Ishikawa (cell line): Measurements from ENCODE around the gene OR4C6.

Experiments used
- CEBPB ChIP-seq: IDR thresholded peaks from 2 replicates; pipeline ENCODE4 v1.6.1; 2012
- EGR1 ChIP-seq: IDR thresholded peaks from 2 replicates; pipeline ENCODE4 v1.6.1; 2012
- EP300 ChIP-seq: IDR thresholded peaks from 2 replicates; pipeline ENCODE4 v1.6.1; 2012; ENCODE audit warnings: borderline replicate concordance
- RAD21 ChIP-seq: IDR thresholded peaks from 2 replicates; pipeline ENCODE4 v1.6.1; 2012; ENCODE audit warnings: low read depth
- TAF1 ChIP-seq: IDR thresholded peaks from 2 replicates; pipeline ENCODE4 v1.6.1; 2012; ENCODE audit warnings: low read depth, mild to moderate bottlenecking
- TCF12 ChIP-seq: IDR thresholded peaks from 2 replicates; pipeline ENCODE4 v1.6.1; 2012; ENCODE audit warnings: low read depth
- TEAD4 ChIP-seq: IDR thresholded peaks from 2 replicates; pipeline ENCODE4 v1.6.1; 2012
- TF ChIP-seq, protein P1 (sequence below): IDR thresholded peaks from 2 replicates; pipeline ENCODE4 v1.6.1; 2012; ENCODE audit warnings: low read depth, mild to moderate bottlenecking
- TF ChIP-seq, protein P2 (sequence below): IDR thresholded peaks from 2 replicates; pipeline ENCODE4 v1.6.1; 2012

DNA sequence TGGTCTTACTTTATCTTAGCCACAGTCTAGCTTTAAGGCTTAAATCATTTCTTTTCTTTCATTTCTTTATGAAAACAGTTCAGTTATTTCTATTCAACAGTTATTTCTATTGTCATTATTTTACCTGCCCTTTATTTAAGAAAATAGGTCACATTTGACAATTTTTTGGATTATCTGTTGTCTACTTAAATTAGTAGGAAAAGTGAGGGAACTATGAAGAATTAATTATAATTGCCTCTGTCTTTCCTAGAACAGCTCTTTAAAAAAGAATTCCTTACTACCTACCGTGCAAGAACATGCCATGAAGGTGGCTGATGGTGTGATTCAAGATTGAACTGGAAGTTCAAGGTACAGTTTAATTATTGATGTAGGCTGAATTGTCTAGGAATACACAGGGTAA is at the start of gene OR4C6:
- TF ChIP-seq, protein P1, sequence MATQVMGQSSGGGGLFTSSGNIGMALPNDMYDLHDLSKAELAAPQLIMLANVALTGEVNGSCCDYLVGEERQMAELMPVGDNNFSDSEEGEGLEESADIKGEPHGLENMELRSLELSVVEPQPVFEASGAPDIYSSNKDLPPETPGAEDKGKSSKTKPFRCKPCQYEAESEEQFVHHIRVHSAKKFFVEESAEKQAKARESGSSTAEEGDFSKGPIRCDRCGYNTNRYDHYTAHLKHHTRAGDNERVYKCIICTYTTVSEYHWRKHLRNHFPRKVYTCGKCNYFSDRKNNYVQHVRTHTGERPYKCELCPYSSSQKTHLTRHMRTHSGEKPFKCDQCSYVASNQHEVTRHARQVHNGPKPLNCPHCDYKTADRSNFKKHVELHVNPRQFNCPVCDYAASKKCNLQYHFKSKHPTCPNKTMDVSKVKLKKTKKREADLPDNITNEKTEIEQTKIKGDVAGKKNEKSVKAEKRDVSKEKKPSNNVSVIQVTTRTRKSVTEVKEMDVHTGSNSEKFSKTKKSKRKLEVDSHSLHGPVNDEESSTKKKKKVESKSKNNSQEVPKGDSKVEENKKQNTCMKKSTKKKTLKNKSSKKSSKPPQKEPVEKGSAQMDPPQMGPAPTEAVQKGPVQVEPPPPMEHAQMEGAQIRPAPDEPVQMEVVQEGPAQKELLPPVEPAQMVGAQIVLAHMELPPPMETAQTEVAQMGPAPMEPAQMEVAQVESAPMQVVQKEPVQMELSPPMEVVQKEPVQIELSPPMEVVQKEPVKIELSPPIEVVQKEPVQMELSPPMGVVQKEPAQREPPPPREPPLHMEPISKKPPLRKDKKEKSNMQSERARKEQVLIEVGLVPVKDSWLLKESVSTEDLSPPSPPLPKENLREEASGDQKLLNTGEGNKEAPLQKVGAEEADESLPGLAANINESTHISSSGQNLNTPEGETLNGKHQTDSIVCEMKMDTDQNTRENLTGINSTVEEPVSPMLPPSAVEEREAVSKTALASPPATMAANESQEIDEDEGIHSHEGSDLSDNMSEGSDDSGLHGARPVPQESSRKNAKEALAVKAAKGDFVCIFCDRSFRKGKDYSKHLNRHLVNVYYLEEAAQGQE = no peak
- no peak for TF ChIP-seq RAD21
- no peak for TF ChIP-seq TEAD4
- no peak for TF ChIP-seq TAF1
- no peak for TF ChIP-seq EP300
- no peak for TF ChIP-seq EGR1
- no peak for TF ChIP-seq CEBPB
- TF ChIP-seq, protein P2, sequence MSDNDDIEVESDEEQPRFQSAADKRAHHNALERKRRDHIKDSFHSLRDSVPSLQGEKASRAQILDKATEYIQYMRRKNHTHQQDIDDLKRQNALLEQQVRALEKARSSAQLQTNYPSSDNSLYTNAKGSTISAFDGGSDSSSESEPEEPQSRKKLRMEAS = no peak
- TF ChIP-seq TCF12 = no peak
